OCI-LY3 (cell line): ENCODE data around the gene FKBP5.

Experiments used
- H2AFZ ChIP-seq: fragments of 200-600, 300-600 bp; shearing (Covaris generic); 2 replicates; pipeline ENCODE4 v1.6.0; 2014; ENCODE audit warnings: antibody characterized with exemption, low read depth, low read length
- H3K27ac ChIP-seq: fragments of 200-600, 300-600 bp; sonication (generic); 2 replicates; pipeline ENCODE4 v1.5.1; 2014; ENCODE audit warnings: mild to moderate bottlenecking, low read length, moderate library complexity, mixed read lengths
- H3K27me3 ChIP-seq: fragments of 200-600, 300-600 bp; sonication (generic); 2 replicates; pipeline ENCODE4 v1.6.1; 2014; ENCODE audit warnings: low read depth, low read length, mixed read lengths
- H3K36me3 ChIP-seq: fragments of 200-600, 300-600 bp; sonication (generic); replicated peaks from 2 replicates; pipeline ENCODE3; 2014; ENCODE audit warnings: low read depth, low read length, mixed read lengths
- H3K4me1 ChIP-seq: fragments of 300-600, 200-600 bp; sonication (generic); 2 replicates; pipeline ENCODE4 v1.6.1; 2014; ENCODE audit warnings: low read length, mixed read lengths
- H3K4me2 ChIP-seq: fragments of 200-600, 300-600 bp; sonication (generic); 2 replicates; pipeline ENCODE4 v1.6.1; 2014; ENCODE audit warnings: low read length, mixed read lengths
- H3K4me3 ChIP-seq: fragments of 300-600, 200-600 bp; sonication (generic); 2 replicates; pipeline ENCODE4 v1.5.1; 2014; ENCODE audit warnings: antibody characterized with exemption, mild to moderate bottlenecking, low read length, moderate library complexity
- H3K79me2 ChIP-seq: fragments of 300-600, 200-600 bp; shearing (Covaris generic); 2 replicates; pipeline ENCODE4 v1.6.1; 2014; ENCODE audit warnings: mild to moderate bottlenecking, low read length, mixed read lengths
- H3K9ac ChIP-seq: fragments of 300-600, 200-600 bp; shearing (Covaris generic); 2 replicates; pipeline ENCODE4 v1.6.0; 2014; ENCODE audit warnings: mild to moderate bottlenecking, low read length, moderate library complexity
- H3K9me3 ChIP-seq: fragments of 200-600, 300-600 bp; shearing (Covaris generic); 2 replicates; pipeline ENCODE4 v1.6.1; 2014; ENCODE audit warnings: low read length, mixed read lengths; ENCODE audit not compliant: insufficient read depth
- H4K20me1 ChIP-seq: fragments of 200-600, 300-600 bp; sonication (generic); 2 replicates; pipeline ENCODE4 v1.6.1; 2016; ENCODE audit warnings: low read length, mixed read lengths; ENCODE audit not compliant: insufficient read depth
- CTCF ChIP-seq: fragments of 200-600, 300-600 bp; sonication (generic); IDR thresholded peaks from 2 replicates; pipeline ENCODE4 v1.5.1; 2014; ENCODE audit warnings: antibody characterized with exemption, low read length, low read depth
- EZH2phosphoT487 ChIP-seq: fragments of 200-600 bp; shearing (Covaris generic); IDR thresholded peaks from 2 replicates; pipeline ENCODE4 v1.6.1; 2018; ENCODE audit warnings: antibody characterized with exemption, mixed run types, low read depth

FKBP5 gene

GRCh38 chr6:35533981-35534380 lies 154.7 kb downstream of the FKBP5 start:
- Histone ChIP-seq H3K9ac (no peak overlapping the region), H3K79me2 (no peaks in the 10 kb centered on the region), H3K27me3 (no peaks in the 10 kb centered on the region), H3K36me3 (no peaks in the 10 kb centered on the region), H3K9me3 (no peaks in the 10 kb centered on the region), H3K4me3 (no peak overlapping the region), H2AFZ (no peak overlapping the region), H4K20me1 (no peaks in the 10 kb centered on the region), H3K4me2 (no peak overlapping the region), H3K27ac (no peak overlapping the region), H3K4me1 (no peaks in the 10 kb centered on the region)
- TF ChIP-seq EZH2phosphoT487: no peak
- TF ChIP-seq CTCF: no peak

GRCh38 chr6:35532126-35532525 lies 156.6 kb downstream of the FKBP5 start:
- H3K79me2 ChIP-seq: no peaks in the 10 kb centered on the region
- no peak overlapping the region for H3K4me3 ChIP-seq
- H3K9me3 ChIP-seq: no peaks in the 10 kb centered on the region
- no peak overlapping the region for H3K27ac ChIP-seq
- no peak overlapping the region for H3K9ac ChIP-seq
- no peaks in the 10 kb centered on the region for H4K20me1 ChIP-seq
- H3K36me3 ChIP-seq: no peaks in the 10 kb centered on the region
- no peak overlapping the region for H3K4me2 ChIP-seq
- TF ChIP-seq EZH2phosphoT487 (no peak), CTCF (no peak)
- no peaks in the 10 kb centered on the region; the same call in 1 of the 2 replicates for H3K27me3 ChIP-seq
- H3K4me1 ChIP-seq: no peaks in the 10 kb centered on the region
- no peak overlapping the region for H2AFZ ChIP-seq

- no peak overlapping the region for H3K9ac ChIP-seq
- peaks cover 9% of the 10 kb centered on the region for H3K4me1 ChIP-seq
- TF ChIP-seq EZH2phosphoT487 (no peak), CTCF (no peak)
- H3K4me2 ChIP-seq: no peak overlapping the region
- no peak overlapping the region for H3K27ac ChIP-seq
- no peaks in the 10 kb centered on the region for H3K9me3 ChIP-seq
- H3K79me2 ChIP-seq: no peaks in the 10 kb centered on the region
- no peaks in the 10 kb centered on the region; the same call in 1 of the 2 replicates for H3K27me3 ChIP-seq
- H3K4me3 ChIP-seq: no peak overlapping the region
- H3K36me3 ChIP-seq: no peaks in the 10 kb centered on the region
- no peak overlapping the region for H2AFZ ChIP-seq
- no peaks in the 10 kb centered on the region for H4K20me1 ChIP-seq
Measured at GRCh38 chr6:35524380-35525020, 164.2 kb downstream of the FKBP5 start.
